H1 (cell line): Measurements from ENCODE around the gene FLNA. TPM values are rescaled to one million over a fixed set of nuclear protein-coding genes. Genes with fewer than 3 reads are reported as not detected.

ENCODE experiments used
- CTBP2 ChIP-seq: IDR thresholded peaks from 2 replicates; pipeline ENCODE4 v1.7.0; 2011; ENCODE audit warnings: borderline replicate concordance, mild to moderate bottlenecking, moderate library complexity, mixed read lengths, low read length; ENCODE audit not compliant: insufficient read depth, insufficient read length
- POLR2AphosphoS5 ChIP-seq: IDR thresholded peaks from 2 replicates; pipeline ENCODE4 v1.6.1; 2011; ENCODE audit warnings: low read depth, low read length
- SIN3A ChIP-seq, 2 experiments: IDR thresholded peaks in 1 of 2; conservative IDR thresholded peaks in 1 of 2; 2 replicates each; pipeline ENCODE4 v1.6.1; 2011 to 2012; ENCODE audit warnings: low read length in 2 of 2, improper control_type of control experiment in 1 of 2, low read depth in 1 of 2, mild to moderate bottlenecking in 1 of 2
- TEAD4 ChIP-seq: IDR thresholded peaks from 2 replicates; pipeline ENCODE4 v1.6.1; 2012; ENCODE audit warnings: low read depth, low read length, inconsistent platforms, mixed read lengths
- polyA plus RNA-seq, 7 experiments: library from polyadenylated mRNA; depleted of rRNA in 3 of 7; stranded (reverse) in 5 of 7; unstranded in 2 of 7; fragments of >200 nt in 5 of 7; fragments of 200-250 nt in 2 of 7; gene quantifications; 1 replicate in 5 of 7; 2 replicates in 1 of 7; 4 replicates in 1 of 7; pipeline versions ENCODE4 v1.2.1 to v1.2.3, GENCODE V29; 2011 to 2013; ENCODE audit warnings: missing spikeins in 2 of 7, mixed read lengths in 2 of 7
- total RNA-seq: library from RNA; stranded (reverse); fragmentation: NEBNext Ultra II Directional; extraction: Animal tissue kit (Norgen Biotek cat#: 25700); gene quantifications from 2 replicates; pipeline ENCODE4 v1.2.1, GENCODE V29; 2021
- TF ChIP-seq, protein P1 (sequence below): IDR thresholded peaks from 2 replicates; pipeline ENCODE4 v1.6.1; 2011; ENCODE audit warnings: low read depth, mild to moderate bottlenecking, low read length; ENCODE audit not compliant: insufficient read depth

FLNA gene
- total and polyA plus RNA-seq, 2 of the 8 experiments (the other 6 are each of a cell fraction or from before 2014, with no cell fraction given): 315 to 925 TPM

DNA sequence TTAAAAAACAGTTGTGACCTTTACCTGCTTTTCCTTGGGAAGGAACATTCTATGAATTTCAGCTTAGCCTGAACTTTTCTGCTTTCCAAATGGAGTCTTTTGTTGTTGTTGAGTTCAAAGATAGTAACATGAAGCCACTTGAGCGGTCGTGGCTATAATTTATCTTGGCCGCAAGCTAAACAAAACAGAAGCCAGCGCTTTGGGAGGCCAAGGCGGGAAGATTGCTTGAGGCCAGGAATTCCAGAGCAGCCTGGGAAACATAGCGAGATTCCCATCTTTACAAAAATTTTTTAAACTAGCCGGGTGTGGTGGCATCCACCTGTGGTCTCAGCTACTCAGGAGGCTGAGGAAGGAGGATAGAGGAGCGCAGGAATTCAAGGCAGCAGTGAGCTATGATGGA is 48.9 kb downstream of the FLNA start (continued):
- no peak for TF ChIP-seq CTBP2
- TF ChIP-seq, protein P1, sequence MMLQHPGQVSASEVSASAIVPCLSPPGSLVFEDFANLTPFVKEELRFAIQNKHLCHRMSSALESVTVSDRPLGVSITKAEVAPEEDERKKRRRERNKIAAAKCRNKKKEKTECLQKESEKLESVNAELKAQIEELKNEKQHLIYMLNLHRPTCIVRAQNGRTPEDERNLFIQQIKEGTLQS: no peak
- TF ChIP-seq POLR2AphosphoS5: no peak
- no peak for TF ChIP-seq SIN3A (conservative IDR thresholded peaks at IDR 0.05 in 1 of 2, IDR thresholded peaks at IDR 0.05 in 1 of 2; ENCODE audit: low read depth in 1 of 2, low read length in 2 of 2)
- TF ChIP-seq TEAD4: no peak
